UCSD-AML1 (cell line): ENCODE results near the gene NUDT1.

ENCODE experiments used
- DNase-seq: peaks from one replicate; lab custom pipeline; 2025; ENCODE audit not compliant: unreplicated experiment; lab: John Stamatoyannopoulos, UW

Gene NUDT1

GRCh38 chr7:2241580-2242540 is at the start of gene NUDT1, which contains the start of gene MRM2:
TSS of gene NUDT1 (plus strand) at chr7:2242226. CDS start at chr7:2244575, 2,349 bp downstream.
TSS of gene MRM2 (minus strand) at chr7:2242205. CDS start at chr7:2242169, 36 bp downstream.
- DNase-seq, result peak; percentile 71

- DNase-seq, result no peak
Measured at GRCh38 chr7:2192831-2193534, 49.0 kb upstream of the NUDT1 start.

GRCh38 chr7:2193575-2194305 is 48.3 kb upstream of the NUDT1 start:
- no peak for DNase-seq

GRCh38 chr7:2195400-2196246 is 46.4 kb upstream of the NUDT1 start:
- DNase-seq, result no peak

GRCh38 chr7:2196381-2197378 is 45.3 kb upstream of the NUDT1 start:
- no peak for DNase-seq

- DNase-seq, result no peak
Measured at GRCh38 chr7:2197436-2198155, 44.4 kb upstream of the NUDT1 start.

GRCh38 chr7:2198206-2198605 is 43.8 kb upstream of the NUDT1 start:
- DNase-seq, result no peak

GRCh38 chr7:2198760-2199159 is 43.3 kb upstream of the NUDT1 start:
- no peak for DNase-seq

GRCh38 chr7:2199528-2199927 is 42.5 kb upstream of the NUDT1 start:
- no peak for DNase-seq

GRCh38 chr7:2199956-2200583 is 42.0 kb upstream of the NUDT1 start:
- DNase-seq, result no peak

GRCh38 chr7:2200584-2200980 is 41.4 kb upstream of the NUDT1 start:
- DNase-seq, result no peak

GRCh38 chr7:2201128-2201527 is 40.9 kb upstream of the NUDT1 start:
- no peak for DNase-seq

- no peak for DNase-seq
Measured at GRCh38 chr7:2201686-2202360, 40.2 kb upstream of the NUDT1 start.

GRCh38 chr7:2202361-2202761 is 39.7 kb upstream of the NUDT1 start:
- DNase-seq, result no peak

GRCh38 chr7:2202901-2203765 is 38.9 kb upstream of the NUDT1 start:
- no peak for DNase-seq

- no peak for DNase-seq
Measured at GRCh38 chr7:2203766-2204300, 38.2 kb upstream of the NUDT1 start.
